Measurements from ENCODE around the gene OR9Q1.
"Not testable (repeated sequence)": the region's sequence is repeated elsewhere in the genome, so short reads cannot be mapped to it uniquely, and the experiment has no call there.

Gene OR9Q1

GRCh38 chr11:58142761-58143160, 119.1 kb downstream of the OR9Q1 start:
- DNase-seq, result no peak

DNA sequence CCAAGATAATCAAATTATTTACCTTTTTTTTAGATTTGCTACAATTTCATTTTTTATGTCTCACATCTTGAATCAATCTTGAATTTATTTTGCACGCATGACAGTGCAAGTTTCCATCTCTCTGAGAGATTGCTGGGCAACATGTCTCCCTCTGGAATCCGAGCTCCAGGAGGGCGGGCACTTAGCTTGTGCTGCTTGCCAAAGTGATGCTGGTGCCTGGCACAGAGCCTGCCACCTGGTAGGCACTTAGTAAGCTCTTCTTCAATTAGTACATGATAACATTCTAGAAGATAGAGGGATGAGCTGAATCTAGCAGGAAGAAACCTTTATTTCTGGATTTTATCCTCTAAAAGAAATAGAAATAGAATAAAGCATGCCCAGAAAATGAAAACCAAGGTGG, 129.1 kb downstream of the OR9Q1 start:
- DNase-seq, result no peak

DNA sequence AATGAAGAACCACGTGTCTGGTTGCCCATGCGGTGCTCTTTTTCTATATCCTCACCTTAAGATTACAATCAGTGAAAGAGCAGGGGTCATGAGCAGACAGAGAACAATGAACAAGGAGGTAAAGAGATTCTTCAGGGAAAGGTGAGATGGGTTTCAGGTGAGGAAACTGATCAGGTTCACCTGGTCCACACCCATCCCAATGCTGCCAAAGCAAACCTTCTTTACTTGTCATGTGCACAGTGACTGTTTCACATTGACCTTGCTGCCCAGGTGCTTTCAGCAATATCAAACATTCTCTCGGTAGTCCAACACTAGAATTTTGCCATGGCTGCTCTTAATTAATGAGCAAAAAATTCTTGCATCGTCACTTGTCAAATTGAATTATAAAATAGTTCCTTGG, 140.7 kb downstream of the OR9Q1 start:
- DNase-seq, result no peak

GRCh38 chr11:58164990-58165389, 141.3 kb downstream of the OR9Q1 start:
- DNase-seq, result no peak

DNA sequence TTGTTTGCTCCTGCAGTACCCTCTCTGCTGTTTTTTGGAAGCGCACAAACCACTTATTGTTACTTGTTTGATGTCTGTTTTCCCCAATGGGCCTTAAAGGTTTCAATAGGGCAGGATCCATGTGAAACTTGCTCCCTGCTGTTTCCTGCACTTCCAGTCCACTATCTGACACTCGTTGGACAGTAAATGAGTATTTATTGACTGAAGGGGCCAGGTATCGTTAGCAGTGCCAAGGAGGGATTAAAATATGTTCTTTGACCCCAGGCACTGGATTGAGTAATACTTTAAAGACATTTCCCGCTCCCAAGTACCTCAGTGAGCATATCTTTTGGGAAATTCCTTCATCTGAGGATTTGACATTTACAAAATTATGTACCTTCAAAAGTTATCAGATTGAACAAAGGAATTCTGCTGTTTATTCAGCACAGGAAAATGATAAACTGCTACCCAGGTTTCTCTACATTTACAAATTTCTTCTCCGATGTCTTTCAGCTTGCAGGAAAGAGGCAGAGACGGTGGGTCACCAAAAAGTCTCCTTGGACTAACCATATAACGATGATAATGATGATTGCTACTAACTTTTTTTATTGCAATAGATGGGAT, 141.9 kb downstream of the OR9Q1 start:
- no peak for DNase-seq

DNA sequence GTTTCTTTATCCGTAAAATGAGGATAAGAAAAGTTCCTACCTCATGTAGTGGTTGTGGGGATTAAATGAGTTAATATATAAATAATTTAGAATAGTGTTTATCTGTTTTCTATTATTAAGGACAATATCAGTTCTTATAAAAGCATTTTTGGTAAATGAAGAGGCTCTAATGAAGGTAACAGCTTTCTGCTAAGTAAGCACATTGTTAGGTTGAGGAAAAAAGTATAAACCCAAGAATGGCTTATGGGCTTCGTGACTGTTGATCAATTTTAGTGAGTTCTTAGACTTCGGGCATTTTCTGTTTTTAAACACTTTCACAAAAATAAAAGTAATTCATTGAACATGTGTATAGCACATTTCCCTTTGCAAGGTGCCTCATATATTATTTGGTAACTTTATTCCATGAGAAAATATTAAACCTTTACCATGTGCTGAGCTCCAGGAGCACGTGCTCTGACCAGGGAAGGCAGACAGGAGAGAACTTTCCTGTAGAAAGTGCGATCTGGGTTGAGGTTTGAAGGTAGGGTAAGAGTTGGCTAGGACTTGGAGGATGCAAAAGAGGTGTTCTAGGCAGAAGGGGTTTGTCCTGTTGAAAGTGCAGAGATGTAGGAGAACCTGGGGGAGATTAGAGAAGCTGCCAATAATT, 153.9 kb downstream of the OR9Q1 start:
- no peak for DNase-seq

DNA sequence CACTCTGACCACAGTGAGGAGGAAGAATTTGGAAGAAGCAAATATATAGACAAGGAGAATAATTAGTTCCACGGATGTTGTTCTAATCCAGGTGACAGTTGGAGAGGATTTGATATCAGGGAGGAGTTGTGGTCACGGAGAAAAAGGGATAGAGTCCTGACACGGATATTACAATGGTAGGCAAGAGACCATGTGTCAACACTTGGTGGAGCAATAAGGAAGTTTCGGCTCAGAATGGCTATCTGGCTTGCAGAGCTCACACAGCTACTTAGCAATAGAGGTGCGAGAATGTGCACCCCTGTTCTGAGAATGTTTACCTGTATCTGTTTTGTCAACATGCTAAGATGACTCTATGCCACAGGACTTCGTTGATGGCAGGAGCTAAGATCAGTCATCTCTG, 154.8 kb downstream of the OR9Q1 start:
- no peak for DNase-seq

DNA sequence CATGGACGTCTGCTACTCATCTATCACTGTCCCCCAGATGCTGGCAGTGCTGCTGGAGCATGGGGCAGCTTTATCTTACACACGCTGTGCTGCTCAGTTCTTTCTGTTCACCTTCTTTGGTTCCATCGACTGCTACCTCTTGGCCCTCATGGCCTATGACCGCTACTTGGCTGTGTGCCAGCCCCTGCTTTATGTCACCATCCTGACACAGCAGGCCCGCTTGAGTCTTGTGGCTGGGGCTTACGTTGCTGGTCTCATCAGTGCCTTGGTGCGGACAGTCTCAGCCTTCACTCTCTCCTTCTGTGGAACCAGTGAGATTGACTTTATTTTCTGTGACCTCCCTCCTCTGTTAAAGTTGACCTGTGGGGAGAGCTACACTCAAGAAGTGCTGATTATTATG, 156.0 kb downstream of the OR9Q1 start:
- DNase-seq, result no peak

DNA sequence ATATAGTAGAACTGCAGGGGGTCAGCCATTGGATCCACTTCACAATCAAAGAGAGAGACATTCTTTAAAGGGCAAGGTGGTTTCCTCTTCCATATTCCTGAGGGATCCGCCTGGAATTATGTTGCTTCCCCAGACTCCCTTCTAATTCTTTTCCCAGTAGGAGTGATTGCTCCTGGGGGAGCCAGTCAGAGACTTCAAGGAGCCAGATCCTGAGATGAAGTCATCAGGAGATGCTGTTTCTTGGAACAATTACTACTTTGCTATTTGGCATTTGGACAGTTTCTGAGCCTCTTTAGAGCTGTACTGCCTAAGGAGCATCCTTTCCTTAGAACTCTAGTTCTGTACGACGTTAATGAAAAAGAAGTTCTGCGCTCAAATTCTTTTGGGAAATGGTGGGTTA, 163.3 kb downstream of the OR9Q1 start:
- DNase-seq, result no peak

DNA sequence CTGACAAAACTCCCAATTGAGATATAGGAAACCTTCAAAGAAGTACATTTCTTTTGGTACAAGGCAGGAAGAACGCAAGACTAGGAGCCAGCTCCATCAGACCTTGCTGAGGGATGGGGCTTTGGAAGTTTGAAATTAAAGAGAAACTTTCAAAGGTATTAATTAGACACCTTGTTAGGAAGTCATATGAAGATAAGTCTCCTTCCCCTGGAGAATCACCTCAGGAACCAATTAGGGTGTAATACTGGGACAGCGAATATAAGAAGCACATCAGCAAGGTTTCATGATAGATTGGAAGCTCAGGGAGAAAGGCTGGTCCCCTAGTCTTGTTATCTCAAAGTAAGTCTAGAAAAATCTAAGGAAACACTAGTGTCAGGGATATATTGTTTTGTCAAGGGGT, 165.1 kb downstream of the OR9Q1 start, which contains the start of gene OR9Q2:
Gene OR9Q2 (plus strand): TSS at position 301 of the 400 bp plus-strand sequence. CDS start 1,421 bp downstream, outside the sequence.
- no peak for DNase-seq

- DNase-seq, result no peak
Measured at GRCh38 chr11:58192229-58192628, 168.5 kb downstream of the OR9Q1 start.

DNA sequence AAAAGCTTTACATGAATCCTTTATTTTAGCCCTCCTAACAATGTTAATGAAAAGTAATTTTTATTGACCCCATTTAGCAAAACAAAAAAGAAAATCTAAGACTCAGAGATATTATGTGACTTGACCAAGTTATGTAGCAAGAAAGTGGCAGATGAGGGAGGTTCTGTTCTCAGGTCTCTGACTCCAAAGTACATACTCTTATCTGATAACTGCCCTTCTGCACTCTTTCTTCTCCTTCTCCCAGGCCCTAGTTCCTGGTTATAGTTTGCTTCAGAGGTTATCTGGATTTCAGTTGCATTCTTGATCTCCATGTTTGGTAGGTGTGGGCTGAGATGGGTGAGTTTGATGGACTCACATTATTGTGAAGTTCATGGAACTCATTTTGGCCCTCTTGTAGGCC, 169.7 kb downstream of the OR9Q1 start:
- no peak for DNase-seq

DNA sequence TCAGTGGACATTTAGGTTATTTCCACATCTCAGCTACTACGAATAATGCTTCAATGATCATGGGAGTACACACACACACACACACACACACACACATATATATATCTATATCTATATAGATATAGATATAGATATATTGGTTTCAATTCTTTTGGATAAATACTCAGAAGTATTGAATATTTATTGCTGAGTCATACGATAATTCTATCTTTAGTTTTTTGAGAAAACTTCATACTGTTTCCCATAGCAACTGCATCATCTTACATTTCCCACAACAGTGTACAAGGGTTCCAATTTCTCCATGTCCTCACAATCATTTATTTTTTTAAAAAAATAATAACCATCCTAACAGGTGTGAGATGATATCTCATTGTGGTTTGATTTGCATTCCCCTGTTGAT, 172.3 kb downstream of the OR9Q1 start:
- no peak for DNase-seq

- DNase-seq, result no peak
Measured at GRCh38 chr11:58199271-58199670, 175.6 kb downstream of the OR9Q1 start.

DNA sequence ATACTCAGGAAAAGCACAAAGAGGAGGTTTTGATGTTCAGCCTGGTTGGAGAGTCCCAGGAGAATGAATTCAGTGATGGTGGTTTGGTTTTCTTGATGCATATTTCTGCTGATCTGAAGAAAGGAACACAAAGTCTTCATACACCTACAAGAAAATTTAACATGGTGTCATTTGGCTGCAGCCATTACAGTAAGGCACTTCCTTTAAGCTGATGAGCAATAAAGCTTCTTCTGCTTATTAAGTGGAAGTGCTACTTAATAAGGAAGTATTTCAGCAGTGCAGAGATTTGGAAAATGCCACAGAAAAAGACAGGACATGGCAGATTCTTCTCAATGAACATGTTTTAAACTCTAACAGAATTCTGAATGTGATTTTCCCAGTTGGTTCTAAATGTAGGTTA, 180.4 kb downstream of the OR9Q1 start, which contains the start of gene OR1S2:
Gene OR1S2 (minus strand): TSS at position 101 of the 400 bp plus-strand sequence. CDS start 0 bp downstream, at position 101.
- no peak for DNase-seq

- not testable (repeated sequence) for DNase-seq
Measured at GRCh38 chr11:58212420-58212819, 188.7 kb downstream of the OR9Q1 start, which contains the start of gene OR1S1. Gene OR1S1 (plus strand): TSS chr11:58212720.

DNA sequence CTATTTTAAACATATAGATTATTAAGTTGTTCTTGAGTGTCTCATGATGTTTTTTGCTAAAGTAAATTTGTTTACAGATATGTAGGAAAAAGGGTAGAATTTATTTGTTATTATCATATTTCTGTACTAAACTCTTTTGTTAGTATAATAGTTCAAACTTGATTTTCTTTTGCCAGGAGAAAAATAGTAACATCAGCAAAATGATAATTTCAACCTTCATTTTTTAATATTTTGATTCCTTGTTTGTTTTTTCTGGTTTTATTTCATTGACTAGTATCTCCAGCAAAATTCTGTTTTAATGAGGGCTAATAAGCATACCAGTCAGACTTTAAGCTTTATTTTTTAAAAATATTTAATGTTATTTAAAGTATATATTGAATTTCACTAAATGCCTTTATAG, 192.8 kb downstream of the OR9Q1 start:
- DNase-seq, result no peak

DNA sequence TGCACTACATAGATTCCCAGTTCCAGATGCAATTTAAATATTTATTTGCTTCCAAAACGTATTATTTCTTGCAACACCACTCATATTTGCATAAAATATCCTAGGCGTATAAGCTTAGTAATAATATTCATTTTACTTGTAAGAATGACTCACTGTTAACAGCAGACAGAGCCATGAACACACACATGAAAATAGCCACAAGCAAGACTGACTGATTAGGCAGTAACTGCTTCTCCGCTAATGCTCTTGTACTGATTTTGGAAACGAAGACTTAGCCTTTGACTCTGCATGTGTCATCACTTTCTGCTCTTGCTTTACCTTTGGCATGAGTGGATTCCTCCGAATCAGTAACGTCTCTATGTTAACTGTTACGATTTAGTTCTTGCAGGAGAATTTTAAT, 199.0 kb downstream of the OR9Q1 start:
- no peak for DNase-seq

GRCh38 chr11:58227956-58228615, 204.4 kb downstream of the OR9Q1 start:
- DNase-seq, result no peak
